ENCODE data around the gene SLC25A30.

Gene SLC25A30

DNA sequence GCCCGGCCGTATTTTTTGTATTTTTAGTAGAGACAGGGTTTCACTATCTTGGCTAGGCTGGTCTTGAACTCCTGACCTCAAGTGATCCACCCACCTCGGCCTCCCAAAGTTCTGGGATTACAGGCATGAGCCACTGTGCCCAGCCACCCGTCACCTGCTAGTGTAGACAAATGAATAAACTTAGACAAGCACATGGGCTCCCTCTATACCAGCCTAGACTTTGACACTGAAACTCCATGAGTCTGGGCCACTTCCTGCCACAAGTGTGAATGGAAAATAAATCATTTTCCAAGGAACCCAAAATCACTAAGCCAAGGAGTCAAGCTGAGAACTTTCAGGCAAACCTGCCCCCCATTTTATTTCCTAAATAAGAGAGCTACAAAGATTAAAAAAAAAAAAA lies 50.2 kb downstream of the SLC25A30 start:
- Histone ChIP-seq H3K4me3 (replicated peaks; ENCODE audit: insufficient read depth, low read length) (no peak overlapping the region), H3K27ac (replicated peaks) (no peak overlapping the region), H3K27me3 (ENCODE audit: insufficient read depth, poor library complexity, severe bottlenecking) (no peaks in the 10 kb centered on the region)
- TF ChIP-seq GABPA (IDR thresholded peaks at IDR 0.05; ENCODE audit: low read depth) (no peak), POLR2AphosphoS5 (IDR thresholded peaks at IDR 0.05; ENCODE audit: low read depth) (no peak), SPI1 (IDR thresholded peaks at IDR 0.05; ENCODE audit: borderline replicate concordance, low read depth) (no peak)
- TF ChIP-seq, protein P1, sequence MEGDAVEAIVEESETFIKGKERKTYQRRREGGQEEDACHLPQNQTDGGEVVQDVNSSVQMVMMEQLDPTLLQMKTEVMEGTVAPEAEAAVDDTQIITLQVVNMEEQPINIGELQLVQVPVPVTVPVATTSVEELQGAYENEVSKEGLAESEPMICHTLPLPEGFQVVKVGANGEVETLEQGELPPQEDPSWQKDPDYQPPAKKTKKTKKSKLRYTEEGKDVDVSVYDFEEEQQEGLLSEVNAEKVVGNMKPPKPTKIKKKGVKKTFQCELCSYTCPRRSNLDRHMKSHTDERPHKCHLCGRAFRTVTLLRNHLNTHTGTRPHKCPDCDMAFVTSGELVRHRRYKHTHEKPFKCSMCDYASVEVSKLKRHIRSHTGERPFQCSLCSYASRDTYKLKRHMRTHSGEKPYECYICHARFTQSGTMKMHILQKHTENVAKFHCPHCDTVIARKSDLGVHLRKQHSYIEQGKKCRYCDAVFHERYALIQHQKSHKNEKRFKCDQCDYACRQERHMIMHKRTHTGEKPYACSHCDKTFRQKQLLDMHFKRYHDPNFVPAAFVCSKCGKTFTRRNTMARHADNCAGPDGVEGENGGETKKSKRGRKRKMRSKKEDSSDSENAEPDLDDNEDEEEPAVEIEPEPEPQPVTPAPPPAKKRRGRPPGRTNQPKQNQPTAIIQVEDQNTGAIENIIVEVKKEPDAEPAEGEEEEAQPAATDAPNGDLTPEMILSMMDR (IDR thresholded peaks at IDR 0.05; ENCODE audit: insufficient read depth, low read length): no peak
- TF ChIP-seq, protein P2, sequence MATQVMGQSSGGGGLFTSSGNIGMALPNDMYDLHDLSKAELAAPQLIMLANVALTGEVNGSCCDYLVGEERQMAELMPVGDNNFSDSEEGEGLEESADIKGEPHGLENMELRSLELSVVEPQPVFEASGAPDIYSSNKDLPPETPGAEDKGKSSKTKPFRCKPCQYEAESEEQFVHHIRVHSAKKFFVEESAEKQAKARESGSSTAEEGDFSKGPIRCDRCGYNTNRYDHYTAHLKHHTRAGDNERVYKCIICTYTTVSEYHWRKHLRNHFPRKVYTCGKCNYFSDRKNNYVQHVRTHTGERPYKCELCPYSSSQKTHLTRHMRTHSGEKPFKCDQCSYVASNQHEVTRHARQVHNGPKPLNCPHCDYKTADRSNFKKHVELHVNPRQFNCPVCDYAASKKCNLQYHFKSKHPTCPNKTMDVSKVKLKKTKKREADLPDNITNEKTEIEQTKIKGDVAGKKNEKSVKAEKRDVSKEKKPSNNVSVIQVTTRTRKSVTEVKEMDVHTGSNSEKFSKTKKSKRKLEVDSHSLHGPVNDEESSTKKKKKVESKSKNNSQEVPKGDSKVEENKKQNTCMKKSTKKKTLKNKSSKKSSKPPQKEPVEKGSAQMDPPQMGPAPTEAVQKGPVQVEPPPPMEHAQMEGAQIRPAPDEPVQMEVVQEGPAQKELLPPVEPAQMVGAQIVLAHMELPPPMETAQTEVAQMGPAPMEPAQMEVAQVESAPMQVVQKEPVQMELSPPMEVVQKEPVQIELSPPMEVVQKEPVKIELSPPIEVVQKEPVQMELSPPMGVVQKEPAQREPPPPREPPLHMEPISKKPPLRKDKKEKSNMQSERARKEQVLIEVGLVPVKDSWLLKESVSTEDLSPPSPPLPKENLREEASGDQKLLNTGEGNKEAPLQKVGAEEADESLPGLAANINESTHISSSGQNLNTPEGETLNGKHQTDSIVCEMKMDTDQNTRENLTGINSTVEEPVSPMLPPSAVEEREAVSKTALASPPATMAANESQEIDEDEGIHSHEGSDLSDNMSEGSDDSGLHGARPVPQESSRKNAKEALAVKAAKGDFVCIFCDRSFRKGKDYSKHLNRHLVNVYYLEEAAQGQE (IDR thresholded peaks at IDR 0.05; ENCODE audit: insufficient replicate concordance, low read depth): no peak
- no peak for DNase-seq (ENCODE audit: low read depth in 1 of 2, low spot score in 1 of 2)

DNA sequence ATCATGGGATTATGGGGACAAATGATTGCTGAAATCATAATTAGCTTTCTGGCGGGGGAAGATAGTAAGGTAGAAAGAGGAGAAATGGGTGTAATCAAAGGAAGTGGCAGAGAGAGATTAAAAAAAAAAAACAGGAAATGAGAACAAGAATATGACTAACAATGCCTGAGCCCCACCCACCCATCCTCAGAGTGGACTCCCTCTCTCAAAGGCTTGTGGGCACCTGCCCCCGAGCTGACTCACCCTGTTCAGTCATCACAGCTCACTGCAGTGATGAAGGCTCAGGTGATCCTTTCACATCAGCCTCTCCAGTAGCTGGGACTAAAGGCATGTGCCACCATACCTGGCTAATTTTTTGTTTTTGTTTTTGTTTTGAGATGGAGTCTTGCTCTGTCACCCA lies 50.8 kb downstream of the SLC25A30 start:
- Histone ChIP-seq H3K4me3 (replicated peaks; ENCODE audit: insufficient read depth, low read length) (no peak overlapping the region), H3K27me3 (ENCODE audit: insufficient read depth, poor library complexity, severe bottlenecking) (no peaks in the 10 kb centered on the region), H3K27ac (replicated peaks) (no peak overlapping the region)
- no peak for TF ChIP-seq GABPA (IDR thresholded peaks at IDR 0.05; ENCODE audit: low read depth)
- TF ChIP-seq POLR2AphosphoS5 (IDR thresholded peaks at IDR 0.05; ENCODE audit: low read depth): no peak
- TF ChIP-seq SPI1 (IDR thresholded peaks at IDR 0.05; ENCODE audit: borderline replicate concordance, low read depth): peak; percentile 64; the same call in 1 of the 2 replicates
- TF ChIP-seq, protein P1 (IDR thresholded peaks at IDR 0.05; ENCODE audit: insufficient read depth, low read length): no peak
- peak; percentile 28 to 55 for DNase-seq (ENCODE audit: low read depth in 1 of 2, low spot score in 1 of 2)

DNA sequence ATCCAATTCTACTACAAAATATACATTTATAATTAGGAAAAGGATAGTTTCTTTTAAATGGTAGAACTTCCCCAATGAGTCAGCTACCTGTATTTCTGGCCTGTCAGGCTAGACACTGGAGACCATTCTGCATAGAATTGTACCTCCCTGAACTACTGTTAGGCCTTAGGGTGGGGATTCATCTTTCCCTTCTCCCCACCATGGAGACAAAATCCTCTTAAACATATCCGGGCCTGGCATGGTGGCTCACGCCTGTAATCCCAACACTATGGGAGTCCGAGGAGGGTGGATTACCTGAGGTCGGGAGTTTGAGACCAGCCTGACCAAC lies 52.7 kb downstream of the SLC25A30 start:
- TF ChIP-seq, protein P1 (IDR thresholded peaks at IDR 0.05; ENCODE audit: insufficient read depth, low read length): no peak
- TF ChIP-seq SPI1 (IDR thresholded peaks at IDR 0.05; ENCODE audit: borderline replicate concordance, low read depth) (no peak), GABPA (IDR thresholded peaks at IDR 0.05; ENCODE audit: low read depth) (no peak), POLR2AphosphoS5 (IDR thresholded peaks at IDR 0.05; ENCODE audit: low read depth) (no peak)
- TF ChIP-seq, protein P2 (IDR thresholded peaks at IDR 0.05; ENCODE audit: insufficient replicate concordance, low read depth): no peak
- no peak for DNase-seq (ENCODE audit: low read depth in 1 of 2, low spot score in 1 of 2)
- Histone ChIP-seq H3K27me3 (ENCODE audit: insufficient read depth, poor library complexity, severe bottlenecking) (no peaks in the 10 kb centered on the region), H3K27ac (replicated peaks) (no peak overlapping the region), H3K4me3 (replicated peaks; ENCODE audit: insufficient read depth, low read length) (no peak overlapping the region)

DNA sequence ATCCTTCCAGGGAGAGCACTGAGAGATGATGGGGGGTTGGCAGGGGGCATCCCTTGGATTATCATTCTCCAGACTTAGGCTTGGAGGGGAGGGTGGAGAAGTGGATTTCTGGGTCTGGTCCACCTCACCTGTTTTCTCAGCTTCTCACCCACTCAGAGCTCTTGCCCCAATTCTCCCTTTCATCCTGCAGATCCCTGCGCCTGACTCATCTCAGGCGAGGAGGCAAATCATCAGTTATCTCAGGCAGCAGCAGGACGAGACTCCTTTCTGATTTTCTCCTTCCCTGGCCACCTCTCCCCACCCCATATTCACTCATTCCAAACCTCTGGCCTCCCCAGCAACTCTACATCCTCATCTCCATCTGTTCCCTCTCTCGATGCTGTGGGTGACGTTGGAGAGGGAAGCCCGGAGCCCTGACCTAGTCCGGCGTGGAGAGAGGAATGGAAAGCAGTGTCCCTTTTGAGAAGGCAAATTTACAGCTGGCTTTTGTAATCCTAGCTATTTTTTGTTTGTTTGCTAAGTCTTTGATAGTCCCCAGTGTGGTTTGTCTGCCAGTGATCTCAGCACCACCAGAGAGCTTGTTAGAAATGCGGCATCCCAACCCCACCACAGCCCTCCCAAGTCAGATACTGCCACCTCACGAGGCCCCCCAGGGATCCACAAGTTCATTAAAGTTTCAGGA lies 53.2 kb downstream of the SLC25A30 start:
- Histone ChIP-seq H3K27ac (replicated peaks) (no peak overlapping the region), H3K27me3 (ENCODE audit: insufficient read depth, poor library complexity, severe bottlenecking) (no peaks in the 10 kb centered on the region), H3K4me3 (replicated peaks; ENCODE audit: insufficient read depth, low read length) (no peak overlapping the region)
- DNase-seq (ENCODE audit: low read depth in 1 of 2, low spot score in 1 of 2): no peak
- no peak for TF ChIP-seq SPI1 (IDR thresholded peaks at IDR 0.05; ENCODE audit: borderline replicate concordance, low read depth)
- no peak for TF ChIP-seq POLR2AphosphoS5 (IDR thresholded peaks at IDR 0.05; ENCODE audit: low read depth)
- TF ChIP-seq, protein P2 (IDR thresholded peaks at IDR 0.05; ENCODE audit: insufficient replicate concordance, low read depth): no peak
- no peak for TF ChIP-seq GABPA (IDR thresholded peaks at IDR 0.05; ENCODE audit: low read depth)
- TF ChIP-seq, protein P1 (IDR thresholded peaks at IDR 0.05; ENCODE audit: insufficient read depth, low read length): no peak

All from HL-60 (cell line).